GM12873 (cell line): ENCODE results near the gene MAST4.

Experiments
- TF ChIP-seq, protein P1 (sequence below): IDR thresholded peaks from 2 replicates; pipeline ENCODE4 v1.5.1; 2012; ENCODE audit warnings: low read depth, mild to moderate bottlenecking, moderate library complexity, low read length, control low read depth; ENCODE audit not compliant: insufficient read depth; ENCODE audit errors: missing control alignments

The MAST4 gene

DNA sequence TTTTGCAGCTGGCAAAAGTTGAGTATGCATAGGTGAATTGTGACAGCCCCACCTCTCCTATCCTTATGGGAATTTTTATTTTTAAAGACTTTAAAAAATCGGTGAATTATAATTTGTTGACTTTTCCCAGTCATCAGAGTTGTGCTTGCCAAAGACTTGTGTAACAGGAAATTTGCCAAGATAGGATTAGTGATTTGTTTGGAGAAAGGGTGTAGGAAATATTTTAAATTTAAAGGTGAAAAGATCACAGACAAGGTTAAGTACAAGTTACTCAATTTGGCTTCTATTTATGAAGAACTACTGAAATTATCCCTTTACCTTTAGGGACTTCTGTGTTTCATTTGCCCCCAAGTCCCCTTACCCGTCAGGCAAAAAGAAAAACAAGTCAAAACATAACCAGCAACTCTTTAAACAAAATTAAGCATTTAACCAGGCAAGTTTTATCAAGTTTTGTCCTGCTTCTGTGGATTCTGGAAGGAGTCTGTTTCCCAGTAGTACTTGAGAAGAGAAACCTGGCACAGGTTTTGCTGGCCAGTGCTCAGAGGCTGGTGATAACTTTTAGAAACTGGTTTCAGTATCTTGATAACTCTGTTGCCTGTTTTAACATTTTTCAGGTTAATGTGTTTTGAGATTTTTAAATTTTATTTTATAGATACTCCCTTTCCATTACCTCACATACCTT lies 285.4 kb downstream of the MAST4 start:
- TF ChIP-seq, protein P1, sequence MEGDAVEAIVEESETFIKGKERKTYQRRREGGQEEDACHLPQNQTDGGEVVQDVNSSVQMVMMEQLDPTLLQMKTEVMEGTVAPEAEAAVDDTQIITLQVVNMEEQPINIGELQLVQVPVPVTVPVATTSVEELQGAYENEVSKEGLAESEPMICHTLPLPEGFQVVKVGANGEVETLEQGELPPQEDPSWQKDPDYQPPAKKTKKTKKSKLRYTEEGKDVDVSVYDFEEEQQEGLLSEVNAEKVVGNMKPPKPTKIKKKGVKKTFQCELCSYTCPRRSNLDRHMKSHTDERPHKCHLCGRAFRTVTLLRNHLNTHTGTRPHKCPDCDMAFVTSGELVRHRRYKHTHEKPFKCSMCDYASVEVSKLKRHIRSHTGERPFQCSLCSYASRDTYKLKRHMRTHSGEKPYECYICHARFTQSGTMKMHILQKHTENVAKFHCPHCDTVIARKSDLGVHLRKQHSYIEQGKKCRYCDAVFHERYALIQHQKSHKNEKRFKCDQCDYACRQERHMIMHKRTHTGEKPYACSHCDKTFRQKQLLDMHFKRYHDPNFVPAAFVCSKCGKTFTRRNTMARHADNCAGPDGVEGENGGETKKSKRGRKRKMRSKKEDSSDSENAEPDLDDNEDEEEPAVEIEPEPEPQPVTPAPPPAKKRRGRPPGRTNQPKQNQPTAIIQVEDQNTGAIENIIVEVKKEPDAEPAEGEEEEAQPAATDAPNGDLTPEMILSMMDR: no peak

DNA sequence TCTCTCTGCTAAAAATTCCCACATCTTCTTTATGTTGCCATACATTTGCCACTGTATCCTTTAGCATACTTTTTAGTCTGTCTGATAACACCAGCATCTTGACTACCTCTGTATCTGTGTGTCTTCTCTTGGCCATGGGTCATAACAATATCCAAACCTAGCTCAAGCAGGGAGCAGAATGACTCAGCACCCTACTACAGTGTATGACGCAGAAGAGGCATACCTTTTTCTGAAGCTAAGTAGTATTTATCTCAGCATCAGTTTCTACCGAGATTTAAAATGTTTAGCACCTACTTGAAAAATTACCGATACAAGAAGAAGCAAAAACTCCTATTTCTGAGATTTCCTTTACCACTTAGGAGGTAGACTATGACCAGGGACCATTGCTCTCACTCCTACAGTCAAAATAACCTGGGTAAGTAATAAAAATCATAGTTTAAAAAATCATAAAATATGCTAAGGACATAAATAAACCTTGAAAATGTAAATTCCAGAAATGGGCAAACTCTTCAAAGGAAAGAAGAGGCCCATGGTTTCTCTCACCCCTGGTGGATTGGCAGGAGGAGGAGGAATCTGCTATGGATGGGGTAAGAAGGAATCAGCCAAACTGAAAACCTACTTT lies 286.5 kb downstream of the MAST4 start:
- TF ChIP-seq, protein P1: no peak

DNA sequence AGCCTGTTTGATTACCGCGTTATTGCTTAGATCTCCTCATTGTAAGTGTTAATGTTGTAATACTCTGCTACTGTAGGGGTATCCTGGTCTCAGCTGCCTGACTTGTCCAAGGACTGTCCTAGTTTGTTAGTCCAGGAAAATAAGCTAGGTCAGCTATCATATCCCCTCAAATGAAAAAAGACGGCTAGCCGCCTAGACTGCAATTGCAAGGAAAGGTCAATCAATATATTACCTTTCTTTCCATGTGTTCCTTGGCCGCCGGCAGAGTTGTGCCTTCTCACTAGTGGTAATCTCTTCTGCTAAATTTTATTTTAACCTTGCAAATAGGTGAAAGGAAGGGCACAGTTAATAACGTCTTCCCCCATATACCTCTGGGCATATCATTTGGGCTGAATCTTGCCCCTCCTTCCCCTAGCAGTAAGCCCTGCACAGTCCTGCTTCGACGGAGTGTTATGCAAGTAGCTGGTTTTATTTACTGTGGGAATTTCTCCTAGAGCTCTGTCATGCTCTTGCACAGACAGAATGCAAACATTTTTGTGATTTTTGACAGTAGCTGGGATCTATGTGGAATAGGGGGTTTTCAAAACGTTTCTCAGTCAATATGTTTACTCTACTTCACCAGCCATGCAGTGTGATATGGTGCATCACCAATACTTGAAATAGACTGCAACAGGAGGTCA lies 288.5 kb downstream of the MAST4 start:
- TF ChIP-seq, protein P1: no peak

DNA sequence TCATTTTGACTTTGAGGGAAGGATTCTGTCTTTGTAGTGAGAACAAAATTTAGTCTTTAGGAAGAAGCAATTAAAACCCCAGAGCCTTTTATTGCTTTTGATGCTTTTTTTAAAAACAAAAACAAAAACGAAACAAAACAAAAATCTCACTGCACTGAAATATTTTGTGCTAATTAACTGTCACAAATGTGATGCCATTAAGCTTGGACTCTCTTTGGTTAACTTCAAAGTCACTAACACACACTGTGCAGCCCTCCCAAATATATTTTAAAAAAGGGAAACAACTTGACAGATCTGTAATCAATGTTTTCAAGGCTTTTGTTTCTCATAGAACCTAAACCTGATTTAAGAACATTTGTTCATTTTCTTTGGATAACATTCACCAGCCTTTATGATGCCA lies 290.7 kb downstream of the MAST4 start:
- TF ChIP-seq, protein P1: no peak

DNA sequence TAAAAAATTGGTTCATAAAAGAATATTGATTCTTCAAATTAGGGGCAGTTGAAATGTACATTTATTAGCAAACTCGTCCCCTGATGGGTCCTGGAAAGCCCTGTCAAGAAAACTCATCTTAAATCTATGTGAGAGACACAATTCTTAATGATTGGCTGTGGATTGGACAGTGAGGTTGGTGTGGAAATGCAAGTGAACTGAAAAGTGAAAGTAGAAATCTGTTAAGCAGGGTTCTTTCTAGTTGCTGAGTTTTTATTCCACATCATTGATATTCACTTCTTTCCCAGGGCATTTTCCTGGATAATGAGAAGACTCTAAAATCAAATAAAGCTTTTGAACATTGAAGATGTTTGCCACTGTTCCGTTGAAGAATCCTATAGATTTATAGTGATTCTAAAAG lies 292.4 kb downstream of the MAST4 start:
- TF ChIP-seq, protein P1: no peak

DNA sequence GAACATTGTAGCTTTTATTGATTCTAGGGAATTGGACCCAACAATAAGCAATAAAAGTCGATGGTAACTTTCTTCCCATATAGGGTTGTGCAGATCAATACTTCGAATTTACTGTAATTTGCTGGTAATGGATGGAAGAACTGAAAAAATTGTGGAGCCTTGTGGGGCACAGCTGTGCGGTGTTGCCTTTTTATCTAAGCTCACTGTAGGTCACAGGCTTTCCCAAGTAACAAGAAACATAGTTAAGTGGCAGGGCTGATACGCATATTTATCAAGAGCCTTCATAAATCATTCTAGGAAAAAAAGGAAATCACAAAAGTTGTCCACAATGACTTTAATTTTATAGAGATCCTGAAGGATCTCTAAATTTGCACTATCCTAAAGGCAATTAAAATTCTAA lies 292.9 kb downstream of the MAST4 start:
- TF ChIP-seq, protein P1: no peak

DNA sequence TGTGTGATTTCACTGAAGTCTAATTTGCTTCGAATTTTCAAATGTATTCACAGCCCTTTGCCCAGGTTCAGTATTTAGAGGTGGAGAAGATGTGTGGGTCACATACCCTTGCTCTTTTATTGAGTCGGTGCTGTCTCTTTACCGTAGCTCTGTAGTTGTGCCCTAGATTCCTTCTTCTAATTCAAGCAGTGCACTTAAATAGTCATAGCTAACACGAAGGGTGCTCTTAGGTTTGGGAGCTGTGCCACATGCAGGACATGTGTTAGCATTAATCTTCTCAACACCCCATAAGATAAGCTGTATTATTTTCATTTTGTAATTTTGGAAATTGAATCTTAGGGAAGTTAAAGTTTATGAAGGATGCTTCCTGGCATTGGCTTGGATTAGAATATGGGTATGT lies 293.3 kb downstream of the MAST4 start:
- TF ChIP-seq, protein P1: no peak
